Activated naive CD4-positive, alpha-beta T cell treated with anti-CD3 and anti-CD28 coated beads, Interleukin-2, amount 50 U/mL, for 24 hours (primary cell): ENCODE measurements around the gene STX1B.
"Not testable (repeated sequence)": the region's sequence is repeated elsewhere in the genome, so short reads cannot be mapped to it uniquely, and the experiment has no call there.

Experiments used
- H3K27ac Mint-ChIP-seq: one replicate; pipeline ENCODE4 v1.8.0; 2021; ENCODE audit warnings: mild to moderate bottlenecking, mixed read lengths
- H3K27me3 Mint-ChIP-seq: one replicate; pipeline ENCODE4 v1.8.0; 2021; ENCODE audit warnings: mixed read lengths
- H3K36me3 Mint-ChIP-seq: one replicate; pipeline ENCODE4 v1.8.0; 2021; ENCODE audit warnings: mixed read lengths
- H3K4me1 Mint-ChIP-seq: one replicate; pipeline ENCODE4 v1.8.0; 2021; ENCODE audit warnings: mixed read lengths
- H3K4me3 Mint-ChIP-seq: one replicate; pipeline ENCODE4 v1.8.0; 2021; ENCODE audit warnings: mild to moderate bottlenecking, mixed read lengths
- H3K9me3 Mint-ChIP-seq: one replicate; pipeline ENCODE4 v1.8.0; 2021; ENCODE audit warnings: mixed read lengths

Gene STX1B

GRCh38 chr16:30946671-30947540, 63.5 kb downstream of the STX1B start:
- H3K27ac Mint-ChIP-seq = no peak overlapping the region

GRCh38 chr16:30944352-30944751, 66.1 kb downstream of the STX1B start:
- H3K4me3 Mint-ChIP-seq = no peak overlapping the region
- H3K9me3 Mint-ChIP-seq = no peaks in the 10 kb centered on the region
- peaks cover 22% of the 10 kb centered on the region for H3K4me1 Mint-ChIP-seq
- peak overlapping the region; percentile 25 for H3K27ac Mint-ChIP-seq
- H3K36me3 Mint-ChIP-seq = peaks cover 9% of the 10 kb centered on the region
- H3K27me3 Mint-ChIP-seq = no peaks in the 10 kb centered on the region

More at GRCh38 chr16:30946671-30947540, 63.5 kb downstream of the STX1B start:
- H3K9me3 Mint-ChIP-seq = no peaks in the 10 kb centered on the region
- no peak overlapping the region for H3K4me3 Mint-ChIP-seq
- H3K36me3 Mint-ChIP-seq = peaks cover 9% of the 10 kb centered on the region
- H3K4me1 Mint-ChIP-seq = peaks cover 26% of the 10 kb centered on the region
- H3K27me3 Mint-ChIP-seq = no peaks in the 10 kb centered on the region

GRCh38 chr16:30942426-30942806, 68.0 kb downstream of the STX1B start:
- Mint-ChIP-seq H3K4me3 (no peak overlapping the region), H3K4me1 (peaks cover 22% of the 10 kb centered on the region), H3K27me3 (no peaks in the 10 kb centered on the region), H3K36me3 (peaks cover 9% of the 10 kb centered on the region), H3K9me3 (no peaks in the 10 kb centered on the region), H3K27ac (no peak overlapping the region)

- no peaks in the 10 kb centered on the region for H3K27me3 Mint-ChIP-seq
- peaks cover 9% of the 10 kb centered on the region for H3K36me3 Mint-ChIP-seq
- H3K4me3 Mint-ChIP-seq = no peak overlapping the region
- peaks cover 22% of the 10 kb centered on the region for H3K4me1 Mint-ChIP-seq
- H3K27ac Mint-ChIP-seq = no peak overlapping the region
- no peaks in the 10 kb centered on the region for H3K9me3 Mint-ChIP-seq
Observed at GRCh38 chr16:30941600-30942425, 68.6 kb downstream of the STX1B start.

- not testable (repeated sequence) for H3K27ac Mint-ChIP-seq, H3K4me3 Mint-ChIP-seq, H3K36me3 Mint-ChIP-seq, H3K9me3 Mint-ChIP-seq, H3K27me3 Mint-ChIP-seq
- peaks cover 28% of the 10 kb centered on the region for H3K4me1 Mint-ChIP-seq
Observed at GRCh38 chr16:30939571-30939970, 70.9 kb downstream of the STX1B start.
